HS-5 (cell line): Measurements from ENCODE around the gene HEXD.
"Not testable (repeated sequence)": the region's sequence is repeated elsewhere in the genome, so short reads cannot be mapped to it uniquely, and the experiment has no call there.

Experiments used
- DNase-seq: peaks from one replicate; pipeline ENCODE4 v3.0.0-alpha.2; 2012; ENCODE audit warnings: low read depth

Gene HEXD

DNA sequence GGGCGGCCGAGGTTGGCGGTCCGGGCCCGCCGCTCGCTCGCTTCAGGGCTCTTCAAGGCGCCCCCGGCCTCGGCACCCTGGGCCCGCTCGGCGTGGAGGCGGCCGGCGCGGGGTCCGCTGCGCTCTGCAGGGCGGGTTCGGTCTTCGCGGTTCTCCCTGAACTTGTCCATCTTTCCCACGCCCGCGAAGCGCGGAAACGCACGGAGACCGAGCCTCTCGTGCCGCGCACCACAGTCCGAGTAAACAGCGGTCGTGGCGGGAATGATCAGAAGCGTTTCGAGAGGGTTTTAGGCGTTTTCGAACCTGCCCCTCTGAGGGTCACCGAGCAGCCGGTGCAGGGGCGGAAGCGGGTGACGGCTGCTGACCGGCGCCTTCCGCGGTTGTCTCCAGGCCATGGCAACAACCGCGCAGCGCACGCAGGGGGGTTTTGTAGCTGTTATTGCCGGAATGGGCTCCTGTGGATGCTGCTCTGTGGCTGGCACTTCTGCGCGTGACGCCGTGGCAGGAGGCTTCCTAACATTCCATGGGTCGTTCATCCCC lies 40.8 kb downstream of the HEXD start:
- DNase-seq = no peak

DNA sequence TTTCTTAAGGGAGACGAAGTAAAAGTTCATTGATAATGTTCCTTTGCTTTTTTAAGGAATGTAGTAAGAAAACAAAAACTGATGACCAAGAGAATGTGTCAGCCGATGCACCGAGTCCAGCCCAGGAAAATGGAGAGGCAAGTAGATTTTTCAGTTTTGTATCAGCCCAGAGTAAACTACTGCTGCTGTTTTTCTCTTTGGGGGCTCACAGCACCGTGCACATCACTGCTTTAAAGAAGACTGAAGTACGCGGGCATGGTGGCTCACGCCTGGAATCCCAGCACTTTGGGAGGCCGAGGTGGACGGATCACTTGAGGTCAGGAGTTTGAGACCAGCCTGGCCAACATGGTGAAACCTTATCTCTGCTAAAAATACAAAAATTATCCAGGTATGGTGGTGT lies 41.8 kb downstream of the HEXD start:
- not testable (repeated sequence) for DNase-seq

DNA sequence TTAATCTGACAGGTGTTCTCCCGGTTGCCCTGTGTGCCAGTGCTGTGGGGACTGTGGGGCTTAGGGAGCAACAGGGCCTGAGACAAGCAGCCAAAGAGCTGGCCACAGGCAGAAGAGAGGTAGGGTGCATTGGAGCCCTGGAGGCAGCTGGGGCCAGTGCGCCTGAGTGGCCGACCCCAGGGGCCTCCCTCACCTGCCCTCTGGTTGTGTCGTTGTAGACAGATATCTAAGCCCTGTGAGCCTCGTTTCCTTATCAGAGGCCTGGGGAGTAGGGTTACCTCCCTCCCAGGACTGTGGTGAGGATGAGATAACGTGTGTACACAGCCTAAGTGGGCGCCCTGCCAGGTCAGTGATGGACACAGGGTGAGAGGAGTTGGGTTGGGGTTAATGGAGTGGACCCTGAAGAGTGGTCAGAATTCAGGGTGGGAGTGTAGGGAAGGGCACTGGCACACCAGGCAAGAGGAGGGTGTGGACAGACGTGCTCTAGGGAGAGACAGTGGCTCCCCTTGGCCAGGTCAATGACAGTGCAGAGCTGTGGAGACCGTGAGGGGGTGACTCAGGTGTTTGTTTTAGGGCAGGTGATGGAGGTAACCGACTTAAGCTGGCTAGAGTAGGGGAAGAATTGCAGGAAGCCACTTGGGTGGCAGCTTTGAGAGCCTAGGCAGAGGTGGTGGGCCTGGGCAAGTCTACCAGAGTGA lies 43.8 kb downstream of the HEXD start:
- no peak for DNase-seq

DNA sequence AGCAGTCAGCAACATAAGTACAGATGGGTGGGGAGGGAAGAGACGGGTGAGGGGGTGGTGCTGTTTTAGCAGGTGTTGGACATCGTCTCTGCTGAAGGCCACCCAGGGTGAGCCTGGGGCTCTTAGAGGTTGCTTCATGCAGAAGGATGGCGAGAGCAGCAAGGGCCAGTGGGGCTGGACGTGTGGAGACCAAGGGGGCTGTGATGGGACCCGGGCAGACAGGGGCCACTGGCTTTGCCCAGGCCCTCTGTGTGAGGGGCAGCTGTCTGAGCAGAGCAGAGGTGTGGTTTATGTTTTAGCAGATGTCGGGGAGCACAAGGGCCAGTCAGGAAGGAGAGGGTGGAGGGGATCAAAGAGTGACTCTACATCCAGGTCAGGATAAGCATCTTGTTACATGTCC lies 45.2 kb downstream of the HEXD start:
- no peak for DNase-seq

DNA sequence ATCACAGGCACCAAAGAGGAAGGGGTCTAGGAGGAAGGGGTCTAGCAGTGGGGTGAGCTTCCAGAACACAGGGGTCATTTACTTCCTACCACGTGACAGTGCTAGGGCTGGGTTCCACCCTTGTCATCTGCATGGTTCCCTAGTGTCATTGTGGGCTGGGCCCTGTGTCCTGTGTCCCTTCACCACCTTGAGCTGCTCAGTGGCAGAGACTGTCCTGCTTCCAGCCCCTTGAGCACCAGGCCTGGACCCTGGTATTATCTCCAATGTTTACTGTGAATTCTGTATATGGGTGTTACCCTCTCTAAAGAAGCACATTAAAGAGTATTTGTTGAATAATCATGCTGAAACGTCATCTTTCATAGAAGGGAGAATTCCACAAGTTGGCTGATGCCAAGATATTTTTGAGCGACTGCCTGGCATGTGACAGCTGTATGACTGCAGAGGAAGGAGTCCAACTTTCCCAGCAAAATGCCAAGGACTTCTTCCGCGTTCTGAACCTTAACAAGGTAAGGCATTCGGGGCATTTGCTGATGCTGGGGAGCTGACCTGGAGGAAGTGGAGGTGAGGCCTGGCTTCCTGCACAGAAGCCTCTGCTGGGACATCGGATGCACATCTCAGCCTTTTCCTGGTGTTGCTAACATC lies 45.9 kb downstream of the HEXD start:
- no peak for DNase-seq

DNA sequence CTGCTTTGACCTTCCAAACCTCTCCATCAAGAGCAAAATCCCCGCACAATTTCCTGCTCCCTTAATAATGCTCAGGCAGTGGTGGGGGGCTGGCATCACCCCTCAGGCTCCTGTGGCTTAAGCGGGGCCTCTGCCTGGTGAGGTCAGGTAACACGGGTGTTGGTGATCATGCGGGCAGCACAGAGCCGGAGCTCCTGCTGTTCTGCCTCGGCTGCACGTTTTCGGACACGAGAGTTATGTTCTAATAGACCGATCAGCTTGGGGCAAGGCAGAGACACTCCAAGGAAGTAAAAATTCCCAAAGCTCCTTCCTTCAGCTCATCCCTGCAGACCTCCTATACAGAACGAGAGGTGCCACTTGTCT lies 46.4 kb downstream of the HEXD start:
- no peak for DNase-seq

DNA sequence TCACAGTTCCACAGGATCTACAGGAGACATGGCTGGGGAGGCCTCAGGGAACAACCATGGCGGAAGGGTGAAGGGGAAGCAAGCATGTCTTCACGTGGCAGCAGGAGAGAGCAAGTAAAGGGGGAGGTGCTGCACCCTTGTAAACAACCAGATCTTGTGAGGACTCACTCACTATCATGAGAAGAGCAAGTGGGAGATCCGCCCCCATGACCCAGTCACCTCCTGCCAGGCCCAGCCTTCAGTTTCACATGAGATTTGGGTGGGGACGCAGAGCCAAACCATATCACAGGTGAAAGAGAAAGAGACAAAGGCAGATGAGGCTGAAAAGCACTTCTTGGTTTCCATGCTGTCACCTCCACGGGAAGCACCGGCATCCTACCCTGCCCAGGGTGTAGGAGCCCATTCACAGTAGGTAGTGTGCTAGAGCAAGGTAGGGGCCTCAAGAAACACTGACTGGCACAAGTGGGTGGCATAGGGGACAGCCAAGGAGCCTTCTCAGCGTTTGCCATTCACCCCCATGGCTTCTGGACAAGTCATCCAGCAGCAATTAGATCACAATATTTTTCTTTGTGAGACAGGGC lies 47.0 kb downstream of the HEXD start:
- no peak for DNase-seq

DNA sequence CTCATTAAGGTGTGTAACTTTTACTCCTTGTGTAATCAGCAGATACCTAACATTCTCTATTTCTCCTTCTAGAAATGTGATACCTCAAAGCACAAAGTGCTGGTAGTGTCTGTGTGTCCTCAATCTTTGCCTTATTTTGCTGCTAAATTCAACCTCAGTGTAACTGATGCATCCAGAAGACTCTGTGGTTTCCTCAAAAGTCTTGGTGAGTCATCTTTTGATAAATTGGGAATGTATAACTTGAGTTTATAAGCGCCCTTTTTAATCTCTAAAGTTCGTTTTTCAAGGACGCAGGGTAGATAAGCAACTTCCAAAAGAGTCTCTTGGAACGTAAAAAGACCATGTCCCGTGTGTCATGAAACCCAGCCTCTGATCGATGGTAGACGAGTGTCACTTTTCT lies 50.5 kb downstream of the HEXD start:
- no peak for DNase-seq

DNA sequence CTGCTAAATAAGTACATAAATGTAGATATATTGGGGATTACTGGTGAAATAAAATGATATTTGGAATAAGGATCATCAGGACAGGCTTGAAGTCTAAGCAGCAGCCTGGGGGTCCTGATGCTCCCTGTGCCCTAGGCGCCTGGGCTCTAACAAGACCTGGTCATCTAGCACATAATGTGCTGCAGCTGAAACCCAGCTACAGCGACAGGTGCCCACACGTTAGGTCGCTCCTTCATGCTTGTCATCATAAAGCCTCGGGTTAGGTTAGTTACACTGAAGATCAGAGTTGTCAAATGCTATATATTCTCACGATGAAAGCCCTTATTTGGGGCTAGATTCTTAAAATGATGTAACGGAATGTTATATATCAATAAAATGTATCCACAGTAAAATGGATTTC lies 51.9 kb downstream of the HEXD start:
- DNase-seq = no peak

DNA sequence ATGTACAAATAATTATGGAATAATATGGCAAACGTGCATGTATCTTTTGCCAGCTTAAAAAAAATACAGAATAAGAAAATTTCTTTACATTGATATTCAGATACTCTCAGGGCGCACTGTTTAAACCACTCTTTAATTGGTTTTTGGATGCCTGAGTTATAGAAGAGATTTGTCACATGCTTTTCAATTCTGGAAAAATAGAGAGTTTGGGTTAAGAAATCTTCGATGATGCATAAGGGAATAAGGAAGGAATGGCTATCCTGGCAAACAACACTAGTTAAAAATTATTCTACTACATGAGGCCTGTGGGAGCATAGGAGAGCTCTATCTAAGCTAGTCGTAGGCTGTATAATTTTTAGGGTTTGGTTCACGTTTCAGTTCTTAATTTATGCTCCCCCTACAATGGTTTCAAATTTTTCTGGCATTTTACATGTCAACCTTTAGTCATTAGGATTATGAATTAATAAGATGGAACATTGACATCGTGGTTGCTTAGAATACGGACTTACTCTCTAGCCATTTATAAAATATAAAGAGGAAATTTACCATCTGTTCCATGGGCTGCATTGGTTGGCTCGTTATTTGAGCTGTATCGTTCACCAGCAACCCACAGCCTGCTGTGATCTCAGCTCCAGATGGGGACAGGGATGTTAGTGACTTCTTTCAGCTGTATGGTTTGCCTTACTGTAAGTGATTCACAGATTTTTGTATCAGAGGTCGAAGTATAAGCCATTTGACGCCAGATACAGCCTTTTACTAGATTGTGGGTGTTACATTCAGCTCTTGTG lies 56.3 kb downstream of the HEXD start:
- DNase-seq = no peak

DNA sequence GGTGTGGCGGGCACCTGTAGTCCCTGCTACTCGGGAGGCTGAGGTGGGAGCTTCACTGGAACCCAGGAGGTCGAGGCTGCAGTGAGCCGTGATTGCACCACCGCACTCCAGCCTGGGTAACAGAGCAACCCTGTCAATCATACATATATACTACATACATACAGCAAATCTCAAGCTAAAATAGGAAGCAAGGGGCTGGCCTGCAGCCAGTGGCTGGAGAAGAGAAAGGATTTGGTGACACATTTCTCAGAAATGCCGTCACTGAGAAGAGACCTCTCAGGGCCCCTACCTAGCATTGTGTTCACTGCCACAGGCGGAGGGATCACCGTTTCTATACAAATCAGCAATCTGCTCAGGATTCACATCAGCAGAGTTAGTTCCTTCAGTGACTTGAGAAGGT lies 57.3 kb downstream of the HEXD start:
- no peak for DNase-seq

DNA sequence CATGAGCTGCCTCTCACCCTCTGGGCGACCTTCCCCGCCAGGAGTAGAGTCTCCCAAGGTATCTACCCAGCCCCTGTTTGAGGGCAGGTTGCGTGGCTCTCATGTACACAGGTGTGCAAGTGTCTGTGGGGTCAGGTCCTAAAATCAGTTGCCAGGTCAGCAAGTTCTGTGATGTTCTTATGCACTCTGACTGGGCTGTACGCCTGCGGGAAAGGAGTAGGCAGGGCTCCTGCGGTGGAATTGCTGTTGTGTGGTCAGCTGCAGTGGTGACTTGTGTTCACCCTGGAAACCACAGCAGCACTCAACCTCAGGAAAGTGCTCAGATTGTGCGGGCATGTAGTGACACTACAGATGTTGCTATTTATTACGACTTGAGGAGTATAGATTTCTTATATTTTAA lies 59.8 kb downstream of the HEXD start:
- no peak for DNase-seq

DNA sequence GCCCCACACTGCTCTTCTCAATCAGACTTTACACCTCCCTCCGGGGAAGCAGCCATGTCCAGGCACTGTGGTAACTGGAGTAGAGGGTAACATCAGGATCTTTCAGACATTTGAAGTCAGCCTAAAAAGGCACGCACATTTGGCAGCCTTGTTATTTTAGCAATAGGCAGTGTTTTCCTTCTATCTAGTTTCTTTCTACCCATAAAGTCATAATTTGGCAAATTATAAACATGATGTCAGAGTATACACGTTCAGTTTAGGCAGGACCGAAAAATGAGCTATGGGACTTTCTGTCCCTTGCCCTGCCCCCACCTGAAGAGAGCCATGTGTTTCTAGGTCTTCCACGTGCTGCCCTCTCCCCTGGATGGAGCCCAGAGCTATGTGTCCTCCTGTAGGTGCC lies 61.5 kb downstream of the HEXD start:
- DNase-seq = no peak

DNA sequence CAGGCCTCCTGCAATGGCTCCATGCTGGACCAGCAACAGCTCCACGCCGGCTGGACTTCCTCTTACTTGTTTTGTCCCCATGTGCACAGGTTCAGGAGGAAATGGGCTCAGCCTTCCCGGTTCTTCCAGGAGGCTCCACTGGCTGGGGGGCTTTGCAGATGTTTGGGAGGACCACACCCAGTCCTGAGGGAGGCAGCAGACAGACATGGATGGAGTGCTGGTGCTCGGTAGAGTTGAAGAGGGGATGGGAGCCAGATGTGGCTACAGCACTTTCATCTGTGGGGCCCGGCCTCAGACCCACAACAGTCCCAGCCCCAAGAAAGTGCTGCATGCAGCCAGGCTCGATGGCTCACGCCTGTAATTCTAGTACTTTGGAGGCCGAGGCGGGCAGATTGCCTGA lies 62.2 kb downstream of the HEXD start:
- DNase-seq = no peak

DNA sequence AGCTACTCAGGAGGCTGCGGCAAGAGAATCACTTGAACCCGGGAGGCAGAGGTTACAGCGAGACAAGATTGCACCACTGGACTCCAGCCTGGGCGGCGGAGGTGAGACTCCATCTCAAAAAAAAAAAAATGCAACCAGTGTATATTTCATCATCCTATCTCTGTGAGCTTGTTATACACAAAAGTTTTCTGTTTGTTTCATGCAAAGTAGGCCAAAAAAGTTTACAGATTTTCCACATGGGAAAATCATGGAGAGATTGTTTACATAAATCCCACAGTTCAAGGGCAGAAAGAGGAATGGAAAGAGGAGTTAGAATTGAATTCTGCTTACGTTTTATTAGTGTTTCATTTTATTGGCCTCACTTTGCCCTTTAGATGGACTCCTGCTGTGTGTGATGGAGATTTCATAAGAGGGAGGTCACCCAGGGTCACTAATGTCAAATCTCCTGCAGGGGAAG lies 65.1 kb downstream of the HEXD start:
- DNase-seq = no peak

DNA sequence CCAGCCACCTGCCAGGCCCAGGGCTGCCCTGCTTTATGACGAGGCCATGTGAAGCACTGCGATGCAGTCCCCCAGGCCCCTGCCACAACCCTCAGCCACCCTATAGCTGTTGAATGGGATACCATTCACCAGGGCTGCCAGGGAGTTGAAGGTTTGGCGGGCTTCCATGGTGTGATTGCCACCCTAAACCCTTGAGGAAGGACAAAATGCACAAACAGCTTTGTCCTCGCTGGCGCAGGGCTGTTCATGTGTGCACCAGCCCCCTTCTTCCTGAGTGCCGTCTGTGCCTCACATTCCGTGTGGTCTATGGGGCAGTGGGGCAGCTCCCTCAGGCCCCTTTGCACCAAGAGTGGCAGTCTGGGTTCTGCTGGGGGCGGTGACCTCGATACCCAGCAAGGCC lies 65.7 kb downstream of the HEXD start:
- DNase-seq = no peak

DNA sequence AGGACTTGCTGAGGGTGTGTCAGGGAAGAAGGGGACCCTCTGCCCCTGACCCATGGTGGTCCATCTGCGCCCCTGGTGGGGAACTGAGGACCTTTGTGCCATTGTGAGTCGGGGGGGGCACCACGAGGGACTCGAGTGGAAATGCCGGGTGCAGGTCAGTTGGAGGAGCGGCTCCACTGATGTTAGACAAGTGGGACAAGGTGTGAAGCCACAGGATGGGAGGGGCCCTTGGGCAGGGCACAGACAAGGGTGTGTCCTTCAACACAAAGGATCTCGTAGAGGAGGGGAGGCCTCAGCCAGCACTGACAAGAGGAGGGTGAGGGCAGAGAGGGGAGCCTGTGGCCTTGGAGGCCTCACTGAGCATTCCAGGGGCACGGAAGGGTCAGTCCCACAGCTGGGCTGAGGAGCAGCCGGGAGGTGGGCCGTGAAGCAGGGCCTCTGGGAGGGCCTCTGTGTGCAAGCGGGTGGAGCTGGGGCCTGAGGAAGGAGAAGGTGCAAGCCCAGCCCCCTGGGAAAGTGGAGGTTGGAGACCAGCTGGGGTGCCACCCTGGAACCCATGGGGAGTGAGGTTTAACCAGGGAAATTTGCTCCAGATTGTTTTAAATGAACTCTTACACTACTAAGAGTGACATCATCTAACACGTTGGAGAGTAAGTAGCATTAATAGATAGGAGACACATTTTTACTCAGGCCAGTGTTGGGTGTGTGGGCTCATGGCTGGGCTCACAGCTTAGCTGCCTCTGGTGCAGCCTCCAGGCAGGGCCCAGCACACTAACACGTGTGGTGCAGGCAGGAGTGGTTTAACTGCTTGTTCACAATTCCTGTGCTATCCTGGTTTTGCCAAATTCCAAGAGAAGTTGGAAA lies 68.3 kb downstream of the HEXD start:
- DNase-seq = no peak

DNA sequence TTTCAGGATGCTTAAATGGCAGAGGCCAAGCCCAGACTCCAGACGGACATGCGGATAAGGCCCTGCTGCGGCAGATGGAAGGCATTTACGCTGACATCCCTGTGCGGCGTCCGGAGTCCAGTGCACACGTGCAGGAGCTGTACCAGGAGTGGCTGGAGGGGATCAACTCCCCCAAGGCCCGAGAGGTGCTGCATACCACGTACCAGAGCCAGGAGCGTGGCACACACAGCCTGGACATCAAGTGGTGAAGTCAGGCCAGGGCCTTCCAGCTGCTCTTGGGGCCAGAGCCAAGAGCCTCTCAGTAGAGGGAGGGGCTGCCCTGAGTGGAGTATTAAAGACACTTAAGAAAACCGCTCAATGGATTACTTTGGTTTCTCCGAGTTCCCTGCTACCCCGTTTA lies 69.8 kb downstream of the HEXD start:
- DNase-seq = no peak

DNA sequence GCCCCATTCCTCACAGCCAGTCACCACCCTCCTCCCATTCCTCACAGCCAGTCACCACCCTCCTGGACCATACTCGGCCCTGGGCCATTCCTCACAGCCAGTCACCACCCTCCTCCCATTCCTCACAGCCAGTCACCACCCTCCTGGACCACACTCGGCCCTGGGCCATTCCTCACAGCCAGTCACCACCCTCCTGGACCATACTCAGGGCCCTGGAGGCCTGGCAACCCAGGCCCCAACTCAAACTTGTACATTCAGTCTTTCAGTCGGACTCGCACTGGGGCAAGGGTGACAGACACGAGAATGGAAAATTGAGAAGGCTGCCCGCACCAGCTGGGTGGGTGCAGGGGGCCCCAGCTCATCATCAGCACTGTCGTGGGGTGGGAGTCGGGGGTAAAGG lies 71.0 kb downstream of the HEXD start:
- no peak for DNase-seq

DNA sequence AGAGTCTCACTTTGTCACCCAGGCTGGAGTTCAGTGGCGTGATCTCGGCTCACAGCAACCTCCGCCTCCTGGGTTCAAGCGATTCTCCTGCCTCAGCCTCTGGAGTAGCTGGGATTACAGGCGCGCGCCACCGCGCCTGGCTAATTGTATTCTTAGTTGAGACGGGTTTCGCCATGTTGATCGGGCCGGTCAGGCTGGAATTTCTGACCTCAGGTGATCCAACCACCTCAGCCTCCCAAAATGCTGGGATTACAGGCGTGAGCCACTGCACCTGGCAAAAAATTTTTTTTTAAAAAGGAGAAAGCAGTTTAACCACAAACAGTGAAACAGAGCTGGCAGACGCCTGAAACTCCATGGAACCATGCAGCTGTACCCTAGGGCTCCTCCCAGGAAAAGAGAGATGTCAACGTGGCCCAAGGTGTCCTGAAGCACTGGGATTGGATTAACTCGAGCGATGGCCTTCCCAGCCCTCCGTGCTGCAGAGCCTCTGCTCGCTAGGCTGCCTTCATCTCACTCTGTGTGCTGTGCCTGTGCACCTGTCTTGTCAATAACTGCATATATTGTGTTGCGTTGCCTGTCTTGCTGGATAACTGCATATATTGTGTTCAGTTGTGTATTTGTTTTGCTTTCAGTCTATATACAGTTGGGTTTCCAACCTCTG lies 71.8 kb downstream of the HEXD start:
- no peak for DNase-seq

DNA sequence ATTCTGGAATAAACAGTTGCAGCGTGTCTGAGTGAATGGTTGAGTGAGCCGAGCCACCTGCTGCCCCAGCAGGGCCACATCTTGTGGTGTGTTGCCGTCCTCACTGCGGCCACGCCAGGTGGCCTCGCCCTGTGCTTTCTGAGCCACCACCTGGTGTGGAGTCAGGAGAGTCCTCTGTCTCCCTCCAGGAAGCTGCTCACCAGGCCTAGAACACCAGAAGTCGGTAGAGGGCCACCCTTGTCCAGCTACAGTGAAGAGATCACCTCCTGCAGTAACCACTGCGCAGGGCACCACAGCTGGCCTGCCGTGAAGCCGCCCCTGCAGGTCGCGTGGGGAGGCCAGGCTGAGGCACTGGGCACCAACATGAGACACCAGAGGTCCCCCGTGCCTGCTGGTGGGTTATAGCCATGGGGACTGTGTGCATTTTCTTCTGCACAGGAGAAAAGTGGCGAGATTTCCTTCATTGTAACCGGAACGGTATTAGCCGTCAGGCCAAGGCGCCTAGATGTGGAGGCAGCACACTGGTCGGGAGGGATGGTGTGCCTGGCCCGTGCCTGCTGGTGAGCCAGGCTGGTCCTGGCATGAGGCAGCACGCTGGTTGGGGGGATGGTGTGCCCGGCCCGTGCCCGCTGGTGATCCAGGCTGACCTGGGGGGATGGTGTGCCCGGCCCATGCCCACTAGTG lies 72.5 kb downstream of the HEXD start:
- no peak for DNase-seq
